GM23248 (cell line): ENCODE results near the gene TMIE. TPM values are rescaled to one million over a fixed set of nuclear protein-coding genes. Genes with fewer than 3 reads are reported as not detected.

Source experiments
- DNase-seq: peaks from one replicate; pipeline ENCODE4 v3.0.0-alpha.2; 2015
- H2AFZ ChIP-seq: fragments of 200-600 bp; sonication (generic); 2 replicates; pipeline ENCODE4 v1.6.1; 2016; ENCODE audit warnings: antibody characterized with exemption
- H3F3A ChIP-seq: fragments of 200-600 bp; sonication (generic); 2 replicates; pipeline ENCODE4 v1.6.1; 2016; ENCODE audit warnings: mild to moderate bottlenecking, antibody characterized with exemption, mixed run types; ENCODE audit not compliant: insufficient read depth
- H3K27ac ChIP-seq: fragments of 200-600 bp; sonication (generic); 2 replicates; pipeline ENCODE4 v1.5.1; 2016; ENCODE audit warnings: mild to moderate bottlenecking
- H3K27me3 ChIP-seq: fragments of 200-600 bp; sonication (generic); replicated peaks from 2 replicates; pipeline ENCODE4 v1.6.1; 2016; ENCODE audit warnings: mild to moderate bottlenecking; ENCODE audit not compliant: insufficient read depth
- H3K36me3 ChIP-seq: fragments of 200-600 bp; sonication (generic); 2 replicates; pipeline ENCODE4 v1.6.1; 2016; ENCODE audit warnings: low read depth, mild to moderate bottlenecking
- H3K4me1 ChIP-seq: fragments of 200-600 bp; sonication (generic); 2 replicates; pipeline ENCODE4 v1.6.1; 2016; ENCODE audit warnings: mild to moderate bottlenecking; ENCODE audit not compliant: insufficient read depth
- H3K4me2 ChIP-seq: fragments of 200-600 bp; sonication (generic); one replicate; pipeline ENCODE4 v1.6.1; 2016; ENCODE audit warnings: mild to moderate bottlenecking; ENCODE audit not compliant: unreplicated experiment
- H3K4me3 ChIP-seq: fragments of 200-600 bp; sonication (generic); 2 replicates; pipeline ENCODE4 v1.5.1; 2016; ENCODE audit warnings: mild to moderate bottlenecking
- H3K79me2 ChIP-seq: fragments of 200-600 bp; sonication (generic); 2 replicates; pipeline ENCODE4 v1.6.1; 2016; ENCODE audit warnings: mild to moderate bottlenecking; ENCODE audit not compliant: insufficient read depth
- H3K9ac ChIP-seq: fragments of 200-600 bp; sonication (generic); 2 replicates; pipeline ENCODE4 v1.6.1; 2016; ENCODE audit warnings: mild to moderate bottlenecking
- H3K9me2 ChIP-seq: fragments of 200-600 bp; sonication (generic); 2 replicates; pipeline ENCODE4 v1.6.1; 2016; ENCODE audit warnings: mixed run types, mild to moderate bottlenecking, moderate library complexity; ENCODE audit not compliant: insufficient read depth
- H3K9me3 ChIP-seq: fragments of 200-600 bp; sonication (generic); one replicate; pipeline ENCODE4 v1.6.1; 2017; ENCODE audit warnings: low read depth
- H4K20me1 ChIP-seq: fragments of 200-600 bp; sonication (generic); 2 replicates; pipeline ENCODE4 v1.6.0; 2016; ENCODE audit not compliant: insufficient read depth
- EZH2 ChIP-seq: fragments of 200-600 bp; sonication (generic); IDR thresholded peaks from 2 replicates; pipeline ENCODE4 v1.6.1; 2018; ENCODE audit warnings: antibody characterized with exemption, mild to moderate bottlenecking; ENCODE audit not compliant: insufficient read depth, poor library complexity, severe bottlenecking
- EZH2phosphoT487 ChIP-seq: fragments of 200-600 bp; sonication (generic); IDR thresholded peaks from 2 replicates; pipeline ENCODE4 v1.6.1; 2018; ENCODE audit warnings: antibody characterized with exemption, moderate library complexity, mild to moderate bottlenecking, low read depth; ENCODE audit not compliant: insufficient read depth
- WGBS, 2 experiments: methylation state at CpG; one replicate each; pipeline ENCODE4 v1.1.6; 2015 to 2017; ENCODE audit warnings: low lambda C conversion rate in 2 of 2, low coverage in 1 of 2; ENCODE audit errors: missing lambda C conversion rate in 2 of 2; 5-methylcytosine and 5-hydroxymethylcytosine counted together
- in situ Hi-C: fragments of 300-500 bp; cut with MboI; formaldehyde crosslinking; loops from 2 replicates; pipeline ENCODE4 v1.15.0; 2020
- polyA plus RNA-seq: library from polyadenylated mRNA; unstranded; fragments of >200 nt; fragmentation: Nextera tagmentation; extraction: Ambion mirVana; gene quantifications from 2 replicates; pipeline ENCODE4 v1.2.1, GENCODE V29; 2016
- total RNA-seq: library from RNA; depleted of rRNA; stranded (reverse); fragments of >200 nt; shearing (Covaris generic); gene quantifications from 2 replicates; pipeline ENCODE4 v1.2.3, GENCODE V29; 2014

Gene TMIE
- total and polyA plus RNA-seq, 2 experiments from 2014 or later, result 0.11 TPM; not detected in 1

GRCh38 chr3:46660003-46660402 lies 41.2 kb upstream of the TMIE start:
- H3K9me2 ChIP-seq, result no peaks in the 10 kb centered on the region
- H3K27me3 ChIP-seq, result no peaks in the 10 kb centered on the region
- in situ Hi-C loops, result no loop called here
- H3K36me3 ChIP-seq, result no peaks in the 10 kb centered on the region
- no peak overlapping the region for H2AFZ ChIP-seq
- H3K4me2 ChIP-seq, result no peak overlapping the region
- peaks cover 4% of the 10 kb centered on the region; the same call in 1 of the 2 replicates for H3K4me1 ChIP-seq
- no peak overlapping the region for H3K27ac ChIP-seq
- no peaks in the 10 kb centered on the region for H3K9me3 ChIP-seq
- WGBS, 2 experiments, result 77 to 82% methylated on average over 6 of the region's 6 CpGs
- no peaks in the 10 kb centered on the region for H3F3A ChIP-seq
- H3K9ac ChIP-seq, result no peak overlapping the region
- no peaks in the 10 kb centered on the region for H4K20me1 ChIP-seq
- TF ChIP-seq EZH2phosphoT487 (no peak), EZH2 (no peak)
- no peak overlapping the region for H3K4me3 ChIP-seq
- H3K79me2 ChIP-seq, result no peaks in the 10 kb centered on the region
- DNase-seq, result peak; percentile 11

GRCh38 chr3:46660543-46661523 lies 40.4 kb upstream of the TMIE start:
- WGBS, 2 experiments, result 51 to 52% methylated on average over 9 of the region's 9 CpGs

GRCh38 chr3:46661776-46662766 lies 39.1 kb upstream of the TMIE start:
- H3K27ac ChIP-seq, result no peak overlapping the region
- in situ Hi-C loops, result no loop called here
- no peaks in the 10 kb centered on the region for H3K36me3 ChIP-seq
- H2AFZ ChIP-seq, result no peak overlapping the region
- no peaks in the 10 kb centered on the region for H3K9me2 ChIP-seq
- no peak overlapping the region for H3K4me2 ChIP-seq
- H3K79me2 ChIP-seq, result no peaks in the 10 kb centered on the region
- peaks cover 4% of the 10 kb centered on the region; the same call in 1 of the 2 replicates for H3K4me1 ChIP-seq
- no peaks in the 10 kb centered on the region for H3F3A ChIP-seq
- 86 to 88% methylated on average over 15 of the region's 15 CpGs for WGBS, 2 experiments
- no peaks in the 10 kb centered on the region for H3K27me3 ChIP-seq
- no peaks in the 10 kb centered on the region for H3K9me3 ChIP-seq
- no peaks in the 10 kb centered on the region for H4K20me1 ChIP-seq
- H3K9ac ChIP-seq, result no peak overlapping the region
- TF ChIP-seq EZH2phosphoT487, result no peak
- no peak for TF ChIP-seq EZH2
- H3K4me3 ChIP-seq, result no peak overlapping the region
- no peak for DNase-seq

More at GRCh38 chr3:46660543-46661523, 40.4 kb upstream of the TMIE start:
- no peaks in the 10 kb centered on the region for H3K36me3 ChIP-seq
- no peak overlapping the region for H3K4me2 ChIP-seq
- no peaks in the 10 kb centered on the region for H3F3A ChIP-seq
- H3K27me3 ChIP-seq, result no peaks in the 10 kb centered on the region
- no peak for TF ChIP-seq EZH2
- TF ChIP-seq EZH2phosphoT487, result no peak
- H3K4me3 ChIP-seq, result no peak overlapping the region
- H3K27ac ChIP-seq, result no peak overlapping the region
- H3K4me1 ChIP-seq, result peaks cover 4% of the 10 kb centered on the region; the same call in 1 of the 2 replicates
- H2AFZ ChIP-seq, result no peak overlapping the region
- H3K9me3 ChIP-seq, result no peaks in the 10 kb centered on the region
- H3K79me2 ChIP-seq, result no peaks in the 10 kb centered on the region
- no peaks in the 10 kb centered on the region for H3K9me2 ChIP-seq
- H3K9ac ChIP-seq, result no peak overlapping the region
- in situ Hi-C loops, result no loop called here
- peak; percentile 32 for DNase-seq
- no peaks in the 10 kb centered on the region for H4K20me1 ChIP-seq
